ENCODE measurements around the gene TATDN3.
"Not testable (repeated sequence)": the region's sequence is repeated elsewhere in the genome, so short reads cannot be mapped to it uniquely, and the experiment has no call there.

The TATDN3 gene

GRCh38 chr1:212791676-212792395 lies at the start of gene TATDN3, which contains the start of gene NSL1:
Gene TATDN3 (plus strand): TSS chr1:212791894. CDS start chr1:212791922, 28 bp downstream.
Gene NSL1 (minus strand): TSS chr1:212791777. CDS start chr1:212791763, 14 bp downstream.
- peak; percentile 87 for DNase-seq (ENCODE audit: low read depth)

GRCh38 chr1:212743901-212744475 lies 47.7 kb upstream of the TATDN3 start:
- DNase-seq (ENCODE audit: low read depth), result no peak

- DNase-seq (ENCODE audit: low read depth), result no peak
Observed at GRCh38 chr1:212745303-212745702, 46.4 kb upstream of the TATDN3 start.

- no peak for DNase-seq (ENCODE audit: low read depth)
Observed at GRCh38 chr1:212746546-212746945, 45.1 kb upstream of the TATDN3 start.

GRCh38 chr1:212749821-212750535 lies 41.7 kb upstream of the TATDN3 start:
- no peak for DNase-seq (ENCODE audit: low read depth)

GRCh38 chr1:212752252-212752933 lies 39.3 kb upstream of the TATDN3 start:
- DNase-seq (ENCODE audit: low read depth), result no peak

- no peak for DNase-seq (ENCODE audit: low read depth)
Observed at GRCh38 chr1:212752934-212753497, 38.7 kb upstream of the TATDN3 start.

GRCh38 chr1:212753749-212754148 lies 37.9 kb upstream of the TATDN3 start:
- no peak for DNase-seq (ENCODE audit: low read depth)

GRCh38 chr1:212754193-212754592 lies 37.5 kb upstream of the TATDN3 start:
- DNase-seq (ENCODE audit: low read depth), result no peak

- no peak for DNase-seq (ENCODE audit: low read depth)
Observed at GRCh38 chr1:212754680-212755079, 37.0 kb upstream of the TATDN3 start.

GRCh38 chr1:212759683-212760082 lies 32.0 kb upstream of the TATDN3 start:
- DNase-seq (ENCODE audit: low read depth), result no peak

- DNase-seq (ENCODE audit: low read depth), result peak; percentile 39
Observed at GRCh38 chr1:212760126-212760823, 31.4 kb upstream of the TATDN3 start.

- DNase-seq (ENCODE audit: low read depth), result no peak
Observed at GRCh38 chr1:212762234-212762633, 29.5 kb upstream of the TATDN3 start.

- no peak for DNase-seq (ENCODE audit: low read depth)
Observed at GRCh38 chr1:212762839-212763238, 28.9 kb upstream of the TATDN3 start.

- DNase-seq (ENCODE audit: low read depth), result not testable (repeated sequence)
Observed at GRCh38 chr1:212764718-212765281, 26.9 kb upstream of the TATDN3 start.

- DNase-seq (ENCODE audit: low read depth), result not testable (repeated sequence)
Observed at GRCh38 chr1:212766825-212767224, 24.9 kb upstream of the TATDN3 start.

GRCh38 chr1:212769459-212770167 lies 22.1 kb upstream of the TATDN3 start:
- DNase-seq (ENCODE audit: low read depth), result no peak

- no peak for DNase-seq (ENCODE audit: low read depth)
Observed at GRCh38 chr1:212771341-212771740, 20.4 kb upstream of the TATDN3 start.

- DNase-seq (ENCODE audit: low read depth), result no peak
Observed at GRCh38 chr1:212773011-212773410, 18.7 kb upstream of the TATDN3 start.

- DNase-seq (ENCODE audit: low read depth), result no peak
Observed at GRCh38 chr1:212774584-212774983, 17.1 kb upstream of the TATDN3 start.
